K562 (cell line): ENCODE results near the gene VGLL2. TPM values are rescaled to one million over a fixed set of nuclear protein-coding genes. Genes with fewer than 3 reads are reported as not detected.

Source experiments
- ATAC-seq: fragments of 200-7000 bp; cut with Tn5 transposase; 3 replicates; pipeline ENCODE4 v1.9.1; 2020; ENCODE audit warnings: moderate library complexity
- BruUV-seq: library from RNA; stranded (reverse); fragments of 400-500 nt; replicated peaks from 2 replicates; lab custom pipeline; 2021; lab: Mats Ljungman, UMichigan
- CTCF ChIA-PET: fragments of 300-600 bp; formaldehyde crosslinking; extraction: SDS; loops from one replicate; lab custom pipeline; 2021; ENCODE audit warnings: low intra/inter-chr PET ratio; lab: Yijun Ruan, JAX
- POLR2A ChIA-PET: fragments of 300-600, 350-650 bp; sonication (Branson Sonifier 250); formaldehyde crosslinking; extraction: SDS; loops from one replicate; lab custom pipeline; 2021; ENCODE audit warnings: antibody characterized with exemption, inconsistent platforms; lab: Yijun Ruan, JAX
- DNase-seq, 4 experiments: peaks; one replicate each; pipeline versions ENCODE4 v3.0.0 to v3.0.0-alpha.2; 2011 to 2018; ENCODE audit warnings: low spot score in 3 of 4, mixed read lengths in 3 of 4; ENCODE audit errors: extremely low read depth in 1 of 4
- FAIRE-seq: peaks from 2 replicates; lab custom pipeline; 2011; peaks lifted over from hg19 to GRCh38; lab: Jason Lieb, UNC
- H2AFZ ChIP-seq: 2 replicates; pipeline ENCODE4 v1.6.0; 2011; ENCODE audit warnings: low read depth, low read length, control low read depth, inconsistent platforms
- H3K27ac ChIP-seq: fragments of 200-600 bp; 3 replicates; pipeline ENCODE4 v1.8.0; 2011; ENCODE audit warnings: low read depth, mild to moderate bottlenecking, control low read depth, inconsistent platforms, low read length, moderate library complexity, mixed read lengths; ENCODE audit errors: extremely low read depth
- H3K27me3 ChIP-seq, 2 experiments: fragments of 300-600 bp in 1 of 2; 2 replicates in 1 of 2; 3 replicates in 1 of 2; pipeline versions ENCODE4 v1.6.0 to v1.8.0; 2011; ENCODE audit warnings: inconsistent platforms in 2 of 2, low read length in 2 of 2, mild to moderate bottlenecking in 1 of 2, mixed read lengths in 1 of 2, moderate library complexity in 1 of 2; ENCODE audit not compliant: control insufficient read depth in 2 of 2, insufficient read depth in 2 of 2
- H3K36me3 ChIP-seq: fragments of 300-600 bp; 3 replicates; pipeline ENCODE4 v1.8.0; 2011; ENCODE audit warnings: mild to moderate bottlenecking, low read length, inconsistent platforms; ENCODE audit not compliant: control insufficient read depth, insufficient read depth
- H3K4me1 ChIP-seq, 2 experiments: fragments of 200-600 bp in 1 of 2; replicated peaks in 1 of 2; 2 replicates in 1 of 2; 3 replicates in 1 of 2; pipeline versions ENCODE4 v1.5.1 to v1.8.0; 2011; ENCODE audit warnings: inconsistent platforms in 2 of 2, low read length in 2 of 2, mild to moderate bottlenecking in 1 of 2, mixed read lengths in 1 of 2, moderate library complexity in 1 of 2; ENCODE audit not compliant: control insufficient read depth in 2 of 2, insufficient read depth in 2 of 2
- H3K4me2 ChIP-seq: 2 replicates; pipeline ENCODE4 v1.6.1; 2011; ENCODE audit warnings: low read length, control low read depth, inconsistent platforms, mixed read lengths; ENCODE audit not compliant: insufficient read depth
- H3K4me3 ChIP-seq: fragments of 200-600 bp; sonication (generic), shearing (Covaris generic); 2 replicates; pipeline ENCODE4 v1.5.1; 2016; ENCODE audit warnings: control low read depth, inconsistent platforms
- H3K79me2 ChIP-seq: fragments of 200-600 bp; 3 replicates; pipeline ENCODE4 v1.8.0; 2011; ENCODE audit warnings: low read length, inconsistent platforms; ENCODE audit not compliant: control insufficient read depth, insufficient read depth
- H3K9ac ChIP-seq, 2 experiments: 2 replicates each; pipeline versions ENCODE4 v1.6.0 to v1.6.1; 2011; ENCODE audit warnings: low read depth in 2 of 2, low read length in 2 of 2, control low read depth in 1 of 2, inconsistent platforms in 1 of 2, mild to moderate bottlenecking in 1 of 2, mixed read lengths in 1 of 2; ENCODE audit not compliant: insufficient read depth in 1 of 2
- H3K9me1 ChIP-seq: one replicate; pipeline ENCODE4 v1.6.0; 2011; ENCODE audit warnings: inconsistent platforms, mild to moderate bottlenecking, low read length, moderate library complexity; ENCODE audit not compliant: control insufficient read depth, insufficient read depth
- H3K9me3 ChIP-seq: replicated peaks from 2 replicates; pipeline ENCODE4 v1.5.1; 2011; ENCODE audit warnings: low read depth, low read length, inconsistent platforms; ENCODE audit not compliant: control insufficient read depth, insufficient read depth
- H4K20me1 ChIP-seq: replicated peaks from 2 replicates; pipeline ENCODE4 v1.6.1; 2011; ENCODE audit warnings: low read length, inconsistent platforms, mixed read lengths; ENCODE audit not compliant: control insufficient read depth, insufficient read depth
- BRD4 ChIP-seq: fragments of 200-600 bp; sonication (generic); IDR thresholded peaks from 2 replicates; pipeline ENCODE4 v1.6.1; 2017; ENCODE audit warnings: inconsistent platforms
- GATAD2B ChIP-seq: fragments of 450-650 bp; IDR thresholded peaks from 2 replicates; pipeline ENCODE4 v1.6.1; 2017; ENCODE audit warnings: mild to moderate bottlenecking, borderline replicate concordance
- MTA1 ChIP-seq: fragments of 450-650 bp; IDR thresholded peaks from 2 replicates; pipeline ENCODE4 v1.6.1; 2017; ENCODE audit warnings: borderline replicate concordance
- TOE1 ChIP-seq, 2 experiments: fragments of 450-650 bp in 1 of 2; sonication (generic) in 1 of 2; formaldehyde crosslinking in 1 of 2; IDR thresholded peaks; 2 replicates each; pipeline versions ENCODE4 v1.7.1 to v1.8.0; 2016 to 2022; ENCODE audit warnings: borderline replicate concordance in 2 of 2, mild to moderate bottlenecking in 2 of 2, antibody characterized with exemption in 1 of 2, inconsistent platforms in 1 of 2, low read depth in 1 of 2, missing genetic modification reagents in 1 of 2, moderate library complexity in 1 of 2
- ZKSCAN1 ChIP-seq: fragments of 150-350 bp; IDR thresholded peaks from 2 replicates; pipeline ENCODE4 v1.6.1; 2016; ENCODE audit warnings: low read depth, low read length
- ZNF212 ChIP-seq: fragments of 450-650 bp; formaldehyde crosslinking; IDR thresholded peaks from 2 replicates; pipeline ENCODE4 v1.4.0; 2020; ENCODE audit warnings: mild to moderate bottlenecking
- ZNF695 ChIP-seq: fragments of 450-650 bp; formaldehyde crosslinking; IDR thresholded peaks from 2 replicates; pipeline ENCODE4 v1.4.0; 2020; ENCODE audit warnings: mild to moderate bottlenecking, moderate library complexity
- WGBS: fragments of 100-300 bp; shearing (Covaris generic); methylation state at CpG from one replicate; pipeline ENCODE4 v1.1.6; 2016; ENCODE audit warnings: low coverage, mixed read lengths; ENCODE audit not compliant: insufficient coverage; ENCODE audit errors: missing lambda C conversion rate; 5-methylcytosine and 5-hydroxymethylcytosine counted together
- in situ Hi-C: fragments of 300-500 bp; cut with MboI; formaldehyde crosslinking; loops from 4 replicates; pipeline ENCODE4 v1.15.0; 2018; ENCODE audit warnings: inconsistent platforms, mixed read lengths
- intact Hi-C: fragments of 100-400 bp; cut with micrococcal nuclease; formaldehyde crosslinking; loops from 2 replicates; pipeline ENCODE4 v1.14.2; 2022
- polyA plus RNA-seq, 8 experiments: library from polyadenylated mRNA; depleted of rRNA in 4 of 8; stranded (reverse) in 5 of 8; unstranded in 3 of 8; fragments of >200 nt; fragmentation: Nextera tagmentation in 2 of 8; fragmentation: Illumina TruSeq in 1 of 8; extraction: Ambion mirVana in 2 of 8; extraction: Trizol in 1 of 8; gene quantifications; 2 replicates each; pipeline versions ENCODE4 v1.2.1 to v1.2.3, GENCODE V29; 2011 to 2014; ENCODE audit warnings: inconsistent platforms in 1 of 8, missing spikeins in 1 of 8
- total RNA-seq, 7 experiments: library from RNA; depleted of rRNA in 6 of 7; stranded (reverse); fragments of >200 nt in 6 of 7; fragmentation: Illumina TruSeq in 2 of 7; extraction: Trizol in 2 of 7; gene quantifications; 2 replicates each; pipeline versions ENCODE4 v1.2.1 to v1.2.3, GENCODE V29; 2011 to 2021; ENCODE audit warnings: low replicate concordance in 1 of 7
- TF ChIP-seq, protein P1 (sequence below): IDR thresholded peaks from 2 replicates; pipeline ENCODE4 v1.6.1; 2011; ENCODE audit not compliant: insufficient read length; ENCODE audit errors: extremely low read depth
- TF ChIP-seq, protein P2 (sequence below): sonication (generic); IDR thresholded peaks from 2 replicates; pipeline ENCODE4 v1.6.1; 2016

VGLL2 gene
- total and polyA plus RNA-seq, 9 of the 15 experiments (the other 6 are each of a cell fraction or from before 2014, with no cell fraction given): not detected

DNA sequence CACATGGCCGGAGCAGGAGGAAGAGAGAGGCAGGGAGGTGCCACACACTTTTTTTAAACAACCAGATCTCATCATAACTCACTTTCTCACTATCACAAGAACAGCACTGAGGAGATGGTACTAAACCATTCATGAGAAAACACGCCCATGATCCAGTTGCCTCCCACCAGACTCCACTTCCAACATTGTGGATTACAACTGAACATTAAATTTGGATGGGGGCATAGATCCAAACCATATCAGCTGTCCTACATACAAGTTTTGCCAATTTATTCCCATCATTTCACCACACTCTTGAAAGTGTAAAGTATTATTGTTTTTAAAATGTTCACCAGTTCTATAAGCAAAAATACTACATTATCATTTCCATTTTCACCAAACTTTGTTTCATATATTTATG lies 33.9 kb upstream of the VGLL2 start (continued):
- TF ChIP-seq ZKSCAN1 (no peak), GATAD2B (no peak), TOE1 (IDR thresholded peaks at IDR 0.05; ENCODE audit: borderline replicate concordance) (no peak), TOE1 (CRISPR knock-in tag; IDR thresholded peaks at IDR 0.05; ENCODE audit: borderline replicate concordance, low read depth) (no peak), ZNF212 (CRISPR knock-in tag) (no peak)
- TF ChIP-seq, protein P1, sequence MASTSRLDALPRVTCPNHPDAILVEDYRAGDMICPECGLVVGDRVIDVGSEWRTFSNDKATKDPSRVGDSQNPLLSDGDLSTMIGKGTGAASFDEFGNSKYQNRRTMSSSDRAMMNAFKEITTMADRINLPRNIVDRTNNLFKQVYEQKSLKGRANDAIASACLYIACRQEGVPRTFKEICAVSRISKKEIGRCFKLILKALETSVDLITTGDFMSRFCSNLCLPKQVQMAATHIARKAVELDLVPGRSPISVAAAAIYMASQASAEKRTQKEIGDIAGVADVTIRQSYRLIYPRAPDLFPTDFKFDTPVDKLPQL: no peak

DNA sequence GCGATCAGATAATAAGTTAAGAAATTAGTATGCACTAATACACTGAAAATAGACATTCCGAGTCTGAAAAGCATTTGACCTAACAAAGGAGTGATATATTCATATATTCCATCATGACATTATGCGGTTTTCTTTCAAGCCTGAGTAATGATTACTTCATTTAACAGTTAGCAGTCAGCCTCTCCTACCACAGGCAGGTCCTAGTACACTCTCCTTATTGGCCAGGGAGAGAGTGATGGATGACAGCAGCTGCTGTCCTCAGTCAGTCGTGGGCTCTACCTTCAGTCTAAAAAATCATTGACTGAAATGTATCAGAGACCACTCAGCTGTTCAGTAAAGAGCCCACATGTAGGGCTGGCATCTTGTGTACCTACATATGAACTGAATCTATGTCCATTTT lies 33.2 kb upstream of the VGLL2 start:
- Histone ChIP-seq H3K36me3 (no peaks in the 10 kb centered on the region), H3K9ac (no peak overlapping the region), H2AFZ (no peak overlapping the region), H3K4me2 (no peak overlapping the region), H3K27ac (no peak overlapping the region), H3K4me3 (no peak overlapping the region), H3K4me1 (no peaks in the 10 kb centered on the region), H4K20me1 (no peaks in the 10 kb centered on the region), H3K79me2 (no peaks in the 10 kb centered on the region), H3K9me3 (no peaks in the 10 kb centered on the region), H3K9me1 (no peaks in the 10 kb centered on the region), H3K27me3 (no peaks in the 10 kb centered on the region)
- ATAC-seq (no peak), FAIRE-seq (no peak), DNase-seq (no peak)
- in situ Hi-C loops: no loop called here
- TF ChIP-seq, protein P2, sequence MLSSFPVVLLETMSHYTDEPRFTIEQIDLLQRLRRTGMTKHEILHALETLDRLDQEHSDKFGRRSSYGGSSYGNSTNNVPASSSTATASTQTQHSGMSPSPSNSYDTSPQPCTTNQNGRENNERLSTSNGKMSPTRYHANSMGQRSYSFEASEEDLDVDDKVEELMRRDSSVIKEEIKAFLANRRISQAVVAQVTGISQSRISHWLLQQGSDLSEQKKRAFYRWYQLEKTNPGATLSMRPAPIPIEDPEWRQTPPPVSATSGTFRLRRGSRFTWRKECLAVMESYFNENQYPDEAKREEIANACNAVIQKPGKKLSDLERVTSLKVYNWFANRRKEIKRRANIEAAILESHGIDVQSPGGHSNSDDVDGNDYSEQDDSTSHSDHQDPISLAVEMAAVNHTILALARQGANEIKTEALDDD: no peak
- no peak for TF ChIP-seq MTA1
- TF ChIP-seq BRD4: no peak
- no peak for TF ChIP-seq ZNF695 (CRISPR knock-in tag)
- no TSS peak for BruUV-seq
- ChIA-PET CTCF (no interaction called here), POLR2A (no interaction called here)
- intact Hi-C loops: no loop called here
- 2% methylated on average over 4 of the region's 4 CpGs for WGBS
